Panc1 (cell line): ENCODE results near the gene FMOD.

Experiments
- CTCF ChIP-seq: fragments of 450-650 bp; IDR thresholded peaks from 2 replicates; pipeline ENCODE4 v1.5.1; 2017; ENCODE audit warnings: mild to moderate bottlenecking
- POLR2AphosphoS5 ChIP-seq: IDR thresholded peaks from 2 replicates; pipeline ENCODE4 v1.6.1; 2012; ENCODE audit warnings: mild to moderate bottlenecking, low read depth, low read length, moderate library complexity
- REST ChIP-seq, 2 experiments: IDR thresholded peaks; 2 replicates each; pipeline ENCODE4 v1.6.1; 2011 to 2012; ENCODE audit warnings: low read depth in 2 of 2, control low read depth in 1 of 2, low read length in 1 of 2, mild to moderate bottlenecking in 1 of 2, moderate library complexity in 1 of 2; ENCODE audit not compliant: insufficient read depth in 1 of 2
- SIN3A ChIP-seq: IDR thresholded peaks from 2 replicates; pipeline ENCODE4 v1.6.1; 2012; ENCODE audit warnings: low read depth, mild to moderate bottlenecking, low read length, moderate library complexity, borderline replicate concordance; ENCODE audit not compliant: insufficient read depth
- TCF7L2 ChIP-seq: IDR thresholded peaks from 2 replicates; pipeline ENCODE4 v1.6.1; 2011; ENCODE audit warnings: mild to moderate bottlenecking, low read depth, low read length, inconsistent platforms

- no peak for TF ChIP-seq CTCF
- no peak for TF ChIP-seq SIN3A
- no peak for TF ChIP-seq POLR2AphosphoS5
- TF ChIP-seq REST (IDR thresholded peaks at IDR 0.05; ENCODE audit: insufficient read depth in 1 of 2, low read depth in 2 of 2, low read length in 1 of 2) = no peak
- TF ChIP-seq TCF7L2 = no peak
Observed at GRCh38 chr1:203320591-203321272, 30.2 kb downstream of the FMOD start.
